Uterus (tissue), 4 donors: ENCODE data around the gene FBXL19. TPM values are rescaled to one million over a fixed set of nuclear protein-coding genes. Genes with fewer than 3 reads are reported as not detected.
A peak's percentile ranks its signal among the peaks of the same experiment; 100 is the strongest.
"Not testable (repeated sequence)": the region's sequence is repeated elsewhere in the genome, so short reads cannot be mapped to it uniquely, and the experiment has no call there.

ENCODE experiments used
- DNase-seq, 2 donors: peaks; one replicate each; pipeline ENCODE4 v3.0.0-alpha.2; 2019 to 2020
- H3K27ac ChIP-seq, 2 donors: fragments of 200-600 bp; sonication (generic); 1 replicate in 1 of 2; 2 replicates in 1 of 2; pipeline ENCODE4 v1.5.1; 2016 to 2018
- H3K27me3 ChIP-seq, 2 donors: fragments of 200-600 bp; sonication (generic); one replicate each; pipeline ENCODE4 v1.5.1; 2018 to 2019; ENCODE audit warnings: control low read depth in 1 of 2
- H3K36me3 ChIP-seq, 2 donors: fragments of 200-600 bp; sonication (generic); one replicate each; pipeline ENCODE4 v1.5.1; 2019; ENCODE audit warnings: control low read depth in 1 of 2
- H3K4me1 ChIP-seq, 2 donors: fragments of 200-600 bp; sonication (generic); one replicate each; pipeline ENCODE4 v1.5.1; 2018 to 2019; ENCODE audit warnings: control low read depth in 1 of 2
- H3K4me3 ChIP-seq, 2 donors: fragments of 200-600 bp; sonication (generic); 1 replicate in 1 of 2; 2 replicates in 1 of 2; pipeline ENCODE4 v1.5.1; 2018 to 2019; ENCODE audit warnings: mild to moderate bottlenecking in 1 of 2
- H3K9me3 ChIP-seq, 2 donors: fragments of 200-600 bp; sonication (generic); one replicate each; pipeline ENCODE4 v1.5.1; 2019; ENCODE audit warnings: control low read depth in 1 of 2
- POLR2A ChIP-seq, 2 donors: fragments of 450-650 bp; IDR thresholded peaks; one replicate each; pipeline ENCODE4 v1.6.1; 2016; ENCODE audit warnings: antibody characterized with exemption in 2 of 2, mild to moderate bottlenecking in 1 of 2, moderate library complexity in 1 of 2
- intact Hi-C: fragments of 100-400 bp; cut with DNase I; formaldehyde crosslinking; loops from one replicate; pipeline ENCODE4 v1.15.1; 2023; ENCODE audit warnings: low total_unique reads
- total RNA-seq, 4 donors: library from RNA; depleted of rRNA in 3 of 4; stranded (reverse); fragments of >200 nt in 3 of 4; gene quantifications; one replicate each; pipeline versions ENCODE4 v1.1.0 to v1.2.4, GENCODE V29; 2014 to 2023
- TF ChIP-seq, protein P1 (sequence below), 4 experiments: fragments of 200-600 bp in 2 of 4; fragments of 450-650 bp in 2 of 4; sonication (generic) in 2 of 4; IDR thresholded peaks; one replicate each; pipeline ENCODE4 v1.5.1; 2016 to 2019; ENCODE audit warnings: antibody characterized with exemption in 4 of 4, mild to moderate bottlenecking in 2 of 4, moderate library complexity in 1 of 4
- donor health status: DM: yes; HTN: yes; CAD: no.

FBXL19 gene
- total RNA-seq, 4 donors from 2014 or later, result 3.8 to 25.4 (median 19.0) TPM

DNA sequence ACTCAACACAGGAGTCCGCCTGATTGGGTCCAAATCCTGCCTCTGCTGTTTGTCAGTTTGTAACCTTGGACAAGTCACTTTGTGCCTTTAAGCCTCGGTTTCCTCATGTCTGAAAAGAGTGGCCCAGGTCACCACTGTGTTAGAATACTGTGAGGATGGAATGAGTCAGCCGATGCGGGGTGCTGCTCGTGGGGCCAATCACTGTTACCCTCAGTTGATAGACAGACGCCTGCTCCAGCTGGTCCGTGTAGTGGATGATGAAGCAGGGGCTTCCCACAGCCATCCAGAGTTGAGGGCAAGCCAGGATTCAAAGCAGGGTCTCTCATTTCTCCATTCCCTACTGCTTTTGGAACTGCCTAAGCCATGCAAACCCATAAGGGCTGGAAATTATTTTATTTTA is 5.8 kb downstream of the FBXL19 start:
- intact Hi-C loops, result no loop called here
- TF ChIP-seq, protein P1, sequence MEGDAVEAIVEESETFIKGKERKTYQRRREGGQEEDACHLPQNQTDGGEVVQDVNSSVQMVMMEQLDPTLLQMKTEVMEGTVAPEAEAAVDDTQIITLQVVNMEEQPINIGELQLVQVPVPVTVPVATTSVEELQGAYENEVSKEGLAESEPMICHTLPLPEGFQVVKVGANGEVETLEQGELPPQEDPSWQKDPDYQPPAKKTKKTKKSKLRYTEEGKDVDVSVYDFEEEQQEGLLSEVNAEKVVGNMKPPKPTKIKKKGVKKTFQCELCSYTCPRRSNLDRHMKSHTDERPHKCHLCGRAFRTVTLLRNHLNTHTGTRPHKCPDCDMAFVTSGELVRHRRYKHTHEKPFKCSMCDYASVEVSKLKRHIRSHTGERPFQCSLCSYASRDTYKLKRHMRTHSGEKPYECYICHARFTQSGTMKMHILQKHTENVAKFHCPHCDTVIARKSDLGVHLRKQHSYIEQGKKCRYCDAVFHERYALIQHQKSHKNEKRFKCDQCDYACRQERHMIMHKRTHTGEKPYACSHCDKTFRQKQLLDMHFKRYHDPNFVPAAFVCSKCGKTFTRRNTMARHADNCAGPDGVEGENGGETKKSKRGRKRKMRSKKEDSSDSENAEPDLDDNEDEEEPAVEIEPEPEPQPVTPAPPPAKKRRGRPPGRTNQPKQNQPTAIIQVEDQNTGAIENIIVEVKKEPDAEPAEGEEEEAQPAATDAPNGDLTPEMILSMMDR (IDR thresholded peaks at IDR 0.05), result no peak
- TF ChIP-seq POLR2A (IDR thresholded peaks at IDR 0.05), result no peak
- no peaks in the 10 kb centered on the region for H3K9me3 ChIP-seq
- DNase-seq, result no peak
- H3K27me3 ChIP-seq, result no peaks in the 10 kb centered on the region
- H3K27ac ChIP-seq, result no peak overlapping the region
- H3K4me3 ChIP-seq, result no peak overlapping the region
- H3K36me3 ChIP-seq, result no peaks in the 10 kb centered on the region
- H3K4me1 ChIP-seq, result peaks cover 0 to 8% of the 10 kb centered on the region in 2 donors

DNA sequence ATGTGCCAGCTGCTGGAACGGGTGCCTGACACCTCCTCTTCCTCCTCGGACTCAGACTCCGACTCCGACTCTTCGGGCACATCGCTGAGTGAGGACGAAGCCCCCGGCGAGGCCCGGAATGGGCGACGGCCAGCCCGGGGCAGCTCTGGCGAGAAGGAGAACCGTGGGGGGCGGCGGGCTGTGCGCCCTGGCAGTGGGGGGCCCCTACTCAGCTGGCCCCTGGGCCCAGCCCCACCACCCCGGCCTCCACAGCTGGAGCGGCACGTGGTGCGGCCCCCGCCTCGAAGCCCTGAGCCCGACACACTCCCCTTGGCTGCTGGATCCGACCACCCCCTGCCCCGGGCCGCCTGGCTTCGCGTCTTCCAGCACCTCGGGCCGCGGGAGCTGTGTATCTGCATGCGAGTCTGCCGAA is 6.8 kb downstream of the FBXL19 start:
- DNase-seq, result no peak

DNA sequence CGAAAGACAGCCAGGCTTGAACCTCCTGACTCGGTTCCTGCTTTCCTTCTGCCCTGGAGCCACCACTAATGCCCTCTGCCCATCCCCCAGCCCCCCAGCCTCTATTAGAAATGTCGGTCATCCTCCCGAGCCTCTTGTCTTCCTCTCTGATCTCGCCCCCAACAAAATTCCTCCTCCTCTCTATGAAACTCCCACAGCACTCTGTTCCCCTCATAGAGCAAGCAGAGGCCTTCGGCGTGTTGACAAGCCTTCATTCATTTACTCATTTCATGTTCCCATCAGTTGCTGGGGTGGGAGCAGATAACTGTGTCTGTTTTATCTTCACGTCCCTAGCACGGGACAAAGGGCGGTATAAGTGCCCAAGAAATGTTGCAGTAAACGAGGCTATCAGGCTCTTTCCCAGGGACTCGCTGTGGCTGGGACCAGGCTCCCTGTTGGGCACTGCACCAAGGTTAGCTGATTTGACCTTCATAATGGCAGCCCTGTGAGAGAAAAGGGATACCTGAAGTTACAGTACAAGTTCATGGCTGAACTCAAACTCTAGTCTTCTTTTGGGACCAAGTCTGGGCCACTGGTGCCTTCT is 7.8 kb downstream of the FBXL19 start:
- DNase-seq, result no peak
- no peak overlapping the region for H3K4me3 ChIP-seq
- intact Hi-C loops, result no loop called here
- no peaks in the 10 kb centered on the region for H3K9me3 ChIP-seq
- no peaks in the 10 kb centered on the region for H3K36me3 ChIP-seq
- H3K27me3 ChIP-seq, result no peaks in the 10 kb centered on the region
- H3K4me1 ChIP-seq, result no peaks in the 10 kb centered on the region
- no peak overlapping the region for H3K27ac ChIP-seq
- no peak for TF ChIP-seq POLR2A (IDR thresholded peaks at IDR 0.05)
- TF ChIP-seq, protein P1 (IDR thresholded peaks at IDR 0.05), result no peak

More for the DNA sequence above, 6.8 kb downstream of the FBXL19 start:
- Histone ChIP-seq H3K4me3 (no peak overlapping the region), H3K27me3 (no peaks in the 10 kb centered on the region), H3K4me1 (no peaks in the 10 kb centered on the region), H3K27ac (no peak overlapping the region), H3K9me3 (no peaks in the 10 kb centered on the region), H3K36me3 (no peaks in the 10 kb centered on the region)
- intact Hi-C loops, result no loop called here
- TF ChIP-seq, protein P1 (IDR thresholded peaks at IDR 0.05), result no peak
- TF ChIP-seq POLR2A (IDR thresholded peaks at IDR 0.05), result no peak

DNA sequence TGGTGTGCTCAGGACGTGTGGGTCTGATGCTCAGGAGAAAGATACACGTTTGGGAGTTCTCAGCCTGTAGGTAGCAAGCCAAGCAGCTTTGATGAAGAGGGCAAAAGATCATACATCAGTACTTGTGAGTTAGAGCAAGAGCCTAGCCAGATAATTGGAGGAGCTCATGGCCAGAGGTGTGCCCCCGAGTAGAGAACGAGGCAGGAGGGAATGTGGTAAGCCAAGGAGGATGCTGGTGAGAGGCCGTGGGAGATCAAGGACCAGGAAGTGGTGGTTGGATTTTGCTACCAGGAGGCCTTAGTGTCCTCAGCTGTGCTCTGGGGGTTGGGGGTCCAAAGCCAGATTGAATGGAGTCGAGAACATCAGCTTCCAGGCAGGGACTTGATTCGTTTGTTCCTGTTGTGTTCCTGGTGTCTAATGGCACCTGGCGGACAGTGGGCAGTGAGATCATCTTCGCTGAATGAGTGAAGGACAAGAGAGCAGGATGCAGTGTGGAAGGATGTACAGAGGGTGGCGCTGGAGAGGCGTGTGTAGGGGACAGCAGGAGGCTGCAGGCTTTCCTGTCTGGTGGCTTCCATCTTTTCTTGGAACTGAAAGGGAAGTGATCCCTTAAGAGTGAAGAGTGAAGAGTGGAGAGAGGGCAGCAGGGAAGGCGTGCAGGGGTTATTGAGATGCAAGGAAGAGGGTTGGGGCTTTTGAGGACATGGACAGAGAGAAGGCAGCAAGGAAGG is 11.6 kb downstream of the FBXL19 start:
- TF ChIP-seq, protein P1 (IDR thresholded peaks at IDR 0.05), result peak in 2 of 4 experiments; percentile 15 to 34
- TF ChIP-seq POLR2A (IDR thresholded peaks at IDR 0.05), result no peak
- H3K27me3 ChIP-seq, result no peaks in the 10 kb centered on the region
- H3K4me3 ChIP-seq, result no peak overlapping the region
- no peaks in the 10 kb centered on the region for H3K36me3 ChIP-seq
- no peak overlapping the region for H3K27ac ChIP-seq
- intact Hi-C loops, result no loop called here
- no peaks in the 10 kb centered on the region for H3K9me3 ChIP-seq
- no peak for DNase-seq
- no peaks in the 10 kb centered on the region for H3K4me1 ChIP-seq

DNA sequence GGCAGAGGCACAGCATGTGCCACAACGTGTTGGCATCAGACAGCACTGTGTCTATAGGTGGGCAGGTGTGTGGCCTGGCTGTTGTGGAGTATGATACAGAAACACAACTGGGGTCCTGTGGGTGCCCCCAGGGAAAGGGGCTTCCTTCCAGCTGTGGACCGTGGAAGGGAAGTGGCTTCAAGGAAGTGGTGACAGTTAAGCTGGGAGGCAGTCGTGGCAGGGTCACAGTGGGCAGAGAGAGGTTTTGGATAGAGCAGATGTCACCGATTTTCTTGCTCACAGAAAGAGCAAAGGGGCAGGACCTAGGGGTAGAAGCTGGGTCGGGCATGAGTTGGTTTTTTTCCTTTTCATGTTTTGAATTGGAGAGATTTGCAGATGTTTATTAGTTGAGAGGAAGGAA is 14.3 kb downstream of the FBXL19 start:
- Histone ChIP-seq H3K4me1 (peaks cover 0 to 6% of the 10 kb centered on the region in 2 donors), H3K4me3 (no peak overlapping the region), H3K27ac (no peak overlapping the region), H3K27me3 (no peaks in the 10 kb centered on the region), H3K9me3 (no peaks in the 10 kb centered on the region), H3K36me3 (no peaks in the 10 kb centered on the region)
- DNase-seq, result no peak
- TF ChIP-seq, protein P1 (IDR thresholded peaks at IDR 0.05), result no peak
- no peak for TF ChIP-seq POLR2A (IDR thresholded peaks at IDR 0.05)
- intact Hi-C loops, result no loop called here

DNA sequence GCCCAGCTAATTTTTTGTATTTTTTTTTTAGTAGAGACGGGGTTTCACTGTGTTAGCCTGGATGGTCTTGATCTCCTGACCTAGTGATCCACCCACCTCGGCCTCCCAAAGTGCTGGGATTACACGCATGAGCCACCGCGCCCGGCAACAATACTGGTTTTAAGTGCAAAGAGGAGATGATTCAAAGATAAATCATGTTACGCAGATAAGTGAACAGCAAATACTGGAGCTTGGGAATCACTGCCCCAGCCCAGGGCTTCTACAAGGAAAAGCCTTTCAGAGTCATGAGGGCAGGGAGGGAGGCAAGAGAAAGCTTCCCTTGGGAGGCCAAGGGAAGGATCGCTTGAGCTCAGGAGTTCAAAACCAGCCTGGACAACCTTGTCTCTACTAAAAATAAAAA is 16.2 kb downstream of the FBXL19 start:
- H3K27me3 ChIP-seq, H3K4me1 ChIP-seq, H3K36me3 ChIP-seq, intact Hi-C loops, H3K4me3 ChIP-seq, H3K9me3 ChIP-seq, H3K27ac ChIP-seq, DNase-seq: not testable (repeated sequence)
